ENCODE results near the gene CFAP161. TPM values are rescaled to one million over a fixed set of nuclear protein-coding genes. Genes with fewer than 3 reads are reported as not detected.

CFAP161 gene
- total RNA-seq, 1 donor from 2014 or later, result not detected

- DNase-seq (ENCODE audit: low read depth), result no peak
- TF ChIP-seq CTCF (conservative IDR thresholded peaks at IDR 0.05; ENCODE audit: low read depth, low read length), result no peak
- H3K4me3 ChIP-seq (ENCODE audit: low read depth, low read length), result no peak overlapping the region
These were observed 44.3 kb downstream of the CFAP161 start for GRCh38 chr15:81178365-81178764.

- DNase-seq (ENCODE audit: low read depth), result no peak
- TF ChIP-seq CTCF (conservative IDR thresholded peaks at IDR 0.05; ENCODE audit: low read depth, low read length), result no peak
- H3K4me3 ChIP-seq (ENCODE audit: low read depth, low read length), result no peak overlapping the region
These were observed 47.1 kb downstream of the CFAP161 start for GRCh38 chr15:81181220-81181619.

GRCh38 chr15:81182031-81182755 lies 48.1 kb downstream of the CFAP161 start:
- TF ChIP-seq CTCF (conservative IDR thresholded peaks at IDR 0.05; ENCODE audit: low read depth, low read length), result no peak
- DNase-seq (ENCODE audit: low read depth), result no peak
- H3K4me3 ChIP-seq (ENCODE audit: low read depth, low read length), result no peak overlapping the region

- no peak for TF ChIP-seq CTCF (conservative IDR thresholded peaks at IDR 0.05; ENCODE audit: low read depth, low read length)
- H3K4me3 ChIP-seq (ENCODE audit: low read depth, low read length), result no peak overlapping the region
- no peak for DNase-seq (ENCODE audit: low read depth)
These were observed 48.8 kb downstream of the CFAP161 start for GRCh38 chr15:81182756-81183438.

GRCh38 chr15:81183439-81183775 lies 49.3 kb downstream of the CFAP161 start:
- no peak for TF ChIP-seq CTCF (conservative IDR thresholded peaks at IDR 0.05; ENCODE audit: low read depth, low read length)
- DNase-seq (ENCODE audit: low read depth), result no peak
- H3K4me3 ChIP-seq (ENCODE audit: low read depth, low read length), result no peak overlapping the region

GRCh38 chr15:81184188-81184587 lies 50.1 kb downstream of the CFAP161 start:
- H3K4me3 ChIP-seq (ENCODE audit: low read depth, low read length), result no peak overlapping the region
- TF ChIP-seq CTCF (conservative IDR thresholded peaks at IDR 0.05; ENCODE audit: low read depth, low read length), result no peak
- DNase-seq (ENCODE audit: low read depth), result no peak
